Stimulated activated CD4-positive, alpha-beta T cell treated with anti-CD3 and anti-CD28 coated beads, Interleukin-1b, Interleukin-23, amount 100 ng/mL, for 1 hour (primary cell): ENCODE data around the gene ARFGEF2.
A peak's percentile ranks its signal among the peaks of the same experiment; 100 is the strongest.
"Not testable (repeated sequence)": the region's sequence is repeated elsewhere in the genome, so short reads cannot be mapped to it uniquely, and the experiment has no call there.

Source experiments
- DNase-seq, 2 donors: peaks; one replicate each; pipeline ENCODE4 v3.0.0-alpha.2; 2020; ENCODE audit warnings: low read depth in 2 of 2

Gene ARFGEF2

GRCh38 chr20:48921168-48921882, at the start of gene ARFGEF2:
TSS of gene ARFGEF2 (plus strand) at chr20:48921711. CDS start at chr20:48921890, 179 bp downstream.
- DNase-seq, result peak; percentile 66 to 88

GRCh38 chr20:48875233-48875913, 46.1 kb upstream of the ARFGEF2 start:
- no peak for DNase-seq

GRCh38 chr20:48875914-48876240, 45.6 kb upstream of the ARFGEF2 start:
- DNase-seq, result no peak

GRCh38 chr20:48877304-48877703, 44.2 kb upstream of the ARFGEF2 start:
- no peak for DNase-seq

GRCh38 chr20:48878534-48879248, 42.8 kb upstream of the ARFGEF2 start:
- no peak for DNase-seq

- no peak for DNase-seq
These were observed 41.8 kb upstream of the ARFGEF2 start for GRCh38 chr20:48879612-48880245.

- no peak for DNase-seq
These were observed 41.2 kb upstream of the ARFGEF2 start for GRCh38 chr20:48880331-48880730.

GRCh38 chr20:48880981-48881657, 40.4 kb upstream of the ARFGEF2 start:
- no peak for DNase-seq

- DNase-seq, result no peak
These were observed 36.3 kb upstream of the ARFGEF2 start for GRCh38 chr20:48885237-48885636.

GRCh38 chr20:48886194-48886593, 35.3 kb upstream of the ARFGEF2 start:
- DNase-seq, result no peak

- no peak for DNase-seq
These were observed 34.7 kb upstream of the ARFGEF2 start for GRCh38 chr20:48886811-48887210.

GRCh38 chr20:48888517-48888916, 33.0 kb upstream of the ARFGEF2 start:
- not testable (repeated sequence) for DNase-seq

GRCh38 chr20:48889140-48889790, 32.2 kb upstream of the ARFGEF2 start:
- no peak for DNase-seq

- DNase-seq, result no peak
These were observed 30.1 kb upstream of the ARFGEF2 start for GRCh38 chr20:48891235-48892048.

GRCh38 chr20:48892049-48892470, 29.5 kb upstream of the ARFGEF2 start:
- DNase-seq, result no peak

GRCh38 chr20:48892891-48893290, 28.6 kb upstream of the ARFGEF2 start:
- DNase-seq, result no peak

GRCh38 chr20:48893374-48893773, 28.1 kb upstream of the ARFGEF2 start:
- no peak for DNase-seq

- DNase-seq, result no peak
These were observed 24.1 kb upstream of the ARFGEF2 start for GRCh38 chr20:48897305-48898010.

- no peak for DNase-seq
These were observed 23.3 kb upstream of the ARFGEF2 start for GRCh38 chr20:48898210-48898609.
